HUES48 (cell line): ENCODE measurements around the gene NSUN3.
"Not testable (repeated sequence)": the region's sequence is repeated elsewhere in the genome, so short reads cannot be mapped to it uniquely, and the experiment has no call there.

ENCODE experiments used
- H3K27ac ChIP-seq: one replicate; pipeline ENCODE4 v1.7.0; 2013; ENCODE audit warnings: low read depth, low read length, inconsistent platforms
- H3K27me3 ChIP-seq: 2 replicates; pipeline ENCODE4 v1.6.1; 2013; ENCODE audit warnings: mild to moderate bottlenecking, low read length; ENCODE audit not compliant: control insufficient read depth, insufficient read depth
- H3K36me3 ChIP-seq: 2 replicates; pipeline ENCODE4 v1.6.1; 2013; ENCODE audit warnings: low read length; ENCODE audit not compliant: control insufficient read depth, insufficient read depth
- H3K4me1 ChIP-seq: 2 replicates; pipeline ENCODE4 v1.6.1; 2013; ENCODE audit warnings: mild to moderate bottlenecking, low read length; ENCODE audit not compliant: control insufficient read depth, insufficient read depth
- H3K4me3 ChIP-seq: 2 replicates; pipeline ENCODE4 v1.5.1; 2013; ENCODE audit warnings: mild to moderate bottlenecking, low read depth, low read length
- H3K9ac ChIP-seq: 2 replicates; pipeline ENCODE4 v1.6.1; 2013; ENCODE audit warnings: mild to moderate bottlenecking, low read depth, low read length, moderate library complexity
- H3K9me3 ChIP-seq: 2 replicates; pipeline ENCODE4 v1.6.1; 2013; ENCODE audit warnings: low read length; ENCODE audit not compliant: control insufficient read depth, insufficient read depth

The NSUN3 gene

DNA sequence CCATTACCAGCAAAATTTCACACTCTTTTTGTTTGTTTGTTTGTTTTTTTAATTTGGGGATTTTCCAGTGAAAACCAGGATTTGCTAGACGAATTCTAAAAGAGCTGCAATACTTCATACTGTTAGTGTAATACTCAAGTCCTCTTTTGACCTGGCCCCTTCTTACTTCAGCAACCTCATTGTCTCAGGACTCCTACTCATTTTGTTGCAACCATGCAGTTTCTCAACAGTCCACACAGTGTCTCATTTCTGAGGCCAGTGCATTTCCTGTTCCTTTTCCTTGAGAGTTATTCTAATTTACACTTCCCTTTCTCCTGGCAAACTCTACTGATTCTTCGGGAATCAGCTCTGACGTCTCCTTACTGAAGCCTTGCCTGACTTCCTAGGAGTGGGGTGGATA, 35.6 kb downstream of the NSUN3 start:
- H3K9me3 ChIP-seq = no peaks in the 10 kb centered on the region
- no peaks in the 10 kb centered on the region for H3K4me1 ChIP-seq
- H3K27me3 ChIP-seq = no peaks in the 10 kb centered on the region
- H3K36me3 ChIP-seq = peaks cover 11% of the 10 kb centered on the region
- H3K27ac ChIP-seq = no peak overlapping the region
- H3K9ac ChIP-seq = no peak overlapping the region
- no peak overlapping the region for H3K4me3 ChIP-seq

DNA sequence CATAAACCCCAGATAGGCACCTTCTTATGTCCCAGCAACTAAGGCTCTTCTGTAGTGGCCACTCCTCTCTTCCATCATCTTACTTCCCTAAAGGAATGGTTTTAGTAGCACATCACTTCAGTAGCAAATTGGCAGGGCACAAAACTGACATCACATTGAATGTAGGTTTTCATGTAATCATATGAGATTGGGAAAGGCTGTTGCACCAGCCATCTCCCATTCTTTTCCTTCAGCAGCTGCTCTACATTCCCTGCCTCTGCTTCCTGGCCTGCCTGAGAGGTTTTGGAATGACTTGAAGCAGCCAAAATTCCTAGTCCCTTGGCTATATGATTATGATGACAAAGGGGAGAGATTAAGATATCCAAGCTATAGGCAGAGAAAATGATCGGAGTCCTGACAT, 36.5 kb downstream of the NSUN3 start:
- Histone ChIP-seq H3K36me3 (peaks cover 8% of the 10 kb centered on the region), H3K4me1 (no peaks in the 10 kb centered on the region), H3K27me3 (no peaks in the 10 kb centered on the region), H3K4me3 (no peak overlapping the region), H3K9ac (no peak overlapping the region), H3K27ac (no peak overlapping the region), H3K9me3 (no peaks in the 10 kb centered on the region)

DNA sequence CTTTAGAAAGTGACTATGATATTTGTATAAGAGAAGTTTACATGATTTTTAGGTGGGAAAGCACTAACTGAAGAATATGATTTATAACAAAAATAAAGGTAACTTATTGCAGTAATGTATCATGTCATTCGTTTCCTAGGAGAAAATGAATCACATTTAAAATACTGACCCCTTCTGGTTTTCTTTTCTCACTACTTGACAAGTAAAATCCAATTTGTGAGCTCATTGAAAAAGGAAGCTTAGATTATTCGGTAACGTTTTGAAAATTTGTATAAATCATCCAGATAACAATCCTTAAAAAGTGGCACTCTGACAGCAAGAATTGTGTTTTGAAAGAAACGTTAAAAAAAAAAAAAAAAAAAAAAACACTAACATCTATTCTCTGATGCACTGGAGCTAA, 39.0 kb downstream of the NSUN3 start:
- no peak overlapping the region for H3K4me3 ChIP-seq
- no peak overlapping the region for H3K27ac ChIP-seq
- no peaks in the 10 kb centered on the region for H3K27me3 ChIP-seq
- H3K4me1 ChIP-seq = no peaks in the 10 kb centered on the region
- no peaks in the 10 kb centered on the region for H3K36me3 ChIP-seq
- no peaks in the 10 kb centered on the region for H3K9me3 ChIP-seq
- no peak overlapping the region for H3K9ac ChIP-seq

DNA sequence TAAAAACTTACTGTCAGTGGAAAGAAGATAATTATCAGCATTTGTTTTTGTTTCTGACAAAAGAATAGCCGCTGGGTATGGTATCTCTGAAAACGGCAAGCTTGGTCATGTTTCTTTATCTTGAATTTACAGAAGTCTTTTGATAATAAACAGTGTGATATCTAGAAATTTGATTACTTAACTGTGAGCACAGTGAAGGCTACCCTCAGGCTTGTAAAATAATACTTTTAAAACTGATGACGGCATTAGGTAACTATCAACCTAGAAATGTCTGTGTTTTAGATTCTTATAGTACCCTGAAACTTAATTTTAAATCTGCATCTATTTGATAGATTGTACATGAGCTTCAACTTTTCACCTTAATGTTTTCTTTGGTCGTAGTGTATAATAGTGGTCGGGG, 43.4 kb downstream of the NSUN3 start:
- Histone ChIP-seq H3K36me3 (0 out of 2 replicates have a peak, but pooled peaks cover 2% of the 10 kb centered on the region), H3K9me3 (no peaks in the 10 kb centered on the region), H3K9ac (no peak overlapping the region), H3K4me1 (no peaks in the 10 kb centered on the region), H3K4me3 (no peak overlapping the region), H3K27ac (no peak overlapping the region), H3K27me3 (no peaks in the 10 kb centered on the region)

GRCh38 chr3:94110232-94110631, 47.4 kb downstream of the NSUN3 start:
- H3K27ac ChIP-seq, H3K4me3 ChIP-seq, H3K9me3 ChIP-seq, H3K36me3 ChIP-seq, H3K27me3 ChIP-seq, H3K9ac ChIP-seq, H3K4me1 ChIP-seq: not testable (repeated sequence)

- Histone ChIP-seq H3K9me3 (no peaks in the 10 kb centered on the region), H3K4me3 (no peak overlapping the region), H3K27me3 (no peaks in the 10 kb centered on the region), H3K27ac (no peak overlapping the region), H3K4me1 (peaks cover 4% of the 10 kb centered on the region; the same call in 1 of the 2 replicates), H3K36me3 (0 out of 2 replicates have a peak, but pooled peaks cover 2% of the 10 kb centered on the region), H3K9ac (no peak overlapping the region)
Observed at GRCh38 chr3:94110854-94111253, 48.0 kb downstream of the NSUN3 start.

- Histone ChIP-seq H3K27ac (no peak overlapping the region), H3K36me3 (0 out of 2 replicates have a peak, but pooled peaks cover 2% of the 10 kb centered on the region), H3K27me3 (no peaks in the 10 kb centered on the region), H3K4me3 (no peak overlapping the region), H3K9ac (no peak overlapping the region), H3K9me3 (no peaks in the 10 kb centered on the region), H3K4me1 (peaks cover 4% of the 10 kb centered on the region; the same call in 1 of the 2 replicates)
Observed at GRCh38 chr3:94114666-94115065, 51.8 kb downstream of the NSUN3 start.

- Histone ChIP-seq H3K9ac (no peak overlapping the region), H3K4me1 (peaks cover 4% of the 10 kb centered on the region; the same call in 1 of the 2 replicates), H3K4me3 (no peak overlapping the region), H3K27me3 (no peaks in the 10 kb centered on the region), H3K9me3 (no peaks in the 10 kb centered on the region), H3K27ac (no peak overlapping the region), H3K36me3 (0 out of 2 replicates have a peak, but pooled peaks cover 2% of the 10 kb centered on the region)
Observed at GRCh38 chr3:94115482-94115881, 52.6 kb downstream of the NSUN3 start.

GRCh38 chr3:94117729-94118128, 54.9 kb downstream of the NSUN3 start:
- Histone ChIP-seq H3K4me3 (no peak overlapping the region), H3K9ac (no peak overlapping the region), H3K27me3 (no peaks in the 10 kb centered on the region), H3K4me1 (peaks cover 6% of the 10 kb centered on the region; the same call in 1 of the 2 replicates), H3K36me3 (no peaks in the 10 kb centered on the region), H3K27ac (no peak overlapping the region), H3K9me3 (no peaks in the 10 kb centered on the region)

DNA sequence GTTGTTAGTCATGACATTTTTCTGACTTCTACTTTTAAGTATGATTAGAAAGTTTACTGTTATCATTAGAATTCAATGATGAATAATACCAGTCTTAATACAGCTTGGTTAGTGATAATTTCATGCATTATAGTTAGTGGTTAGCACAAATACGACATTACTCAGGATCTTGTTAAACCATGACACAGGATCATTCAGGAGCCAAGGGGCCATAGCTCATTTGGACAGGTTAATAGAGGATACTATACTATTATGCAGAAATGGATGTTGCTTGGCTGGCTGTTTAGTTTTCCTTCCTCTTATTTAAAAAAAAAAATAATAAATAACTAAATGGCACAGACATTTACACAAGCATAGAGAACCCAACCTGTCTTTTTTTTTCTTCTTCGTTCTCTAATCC, 55.5 kb downstream of the NSUN3 start:
- H3K9me3 ChIP-seq = no peaks in the 10 kb centered on the region
- no peaks in the 10 kb centered on the region for H3K27me3 ChIP-seq
- H3K4me1 ChIP-seq = peaks cover 8% of the 10 kb centered on the region; the same call in 1 of the 2 replicates
- H3K4me3 ChIP-seq = no peak overlapping the region
- H3K36me3 ChIP-seq = no peaks in the 10 kb centered on the region
- no peak overlapping the region for H3K27ac ChIP-seq
- H3K9ac ChIP-seq = no peak overlapping the region

GRCh38 chr3:94121161-94121560, 58.3 kb downstream of the NSUN3 start:
- Histone ChIP-seq H3K27me3 (no peaks in the 10 kb centered on the region), H3K36me3 (peaks cover under 1% of the 10 kb centered on the region; the same call in 1 of the 2 replicates), H3K4me3 (no peak overlapping the region), H3K9ac (no peak overlapping the region), H3K27ac (no peak overlapping the region), H3K9me3 (no peaks in the 10 kb centered on the region), H3K4me1 (0 out of 2 replicates have a peak, but pooled peaks cover 7% of the 10 kb centered on the region)

DNA sequence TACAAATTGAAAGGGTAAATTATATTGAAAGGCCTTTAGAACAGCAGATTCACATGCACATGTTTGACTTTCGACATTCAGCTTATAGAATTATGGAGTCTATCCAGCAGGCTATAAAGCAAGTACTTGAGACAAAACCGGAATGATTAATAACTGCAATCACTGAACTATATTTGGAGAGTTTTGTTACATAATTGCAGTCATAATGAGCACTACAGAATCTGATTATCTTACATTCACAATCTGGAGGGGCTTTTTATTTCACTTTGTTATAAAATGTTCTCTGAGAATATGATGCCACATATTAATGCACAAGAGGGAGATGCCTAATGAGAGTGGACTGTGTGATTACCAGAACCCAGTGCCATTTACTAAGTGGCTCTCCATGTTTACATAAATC, 64.3 kb downstream of the NSUN3 start:
- H3K27ac ChIP-seq = no peak overlapping the region
- no peak overlapping the region for H3K9ac ChIP-seq
- no peak overlapping the region for H3K4me3 ChIP-seq
- peaks cover 4% of the 10 kb centered on the region; the same call in 1 of the 2 replicates for H3K4me1 ChIP-seq
- no peaks in the 10 kb centered on the region for H3K9me3 ChIP-seq
- H3K27me3 ChIP-seq = no peaks in the 10 kb centered on the region
- H3K36me3 ChIP-seq = peaks cover 3% of the 10 kb centered on the region; the same call in 1 of the 2 replicates
